NCI-H2081 treated with DMSO at 0.1 percent for 48 hours (cell line): ENCODE data around the gene NIPAL4.
A peak's percentile ranks its signal among the peaks of the same experiment; 100 is the strongest.
"Not testable (repeated sequence)": the region's sequence is repeated elsewhere in the genome, so short reads cannot be mapped to it uniquely, and the experiment has no call there.

Experiments used
- DNase-seq: peaks from one replicate; lab custom pipeline; 2025; lab: John Stamatoyannopoulos, UW

NIPAL4 gene

DNA sequence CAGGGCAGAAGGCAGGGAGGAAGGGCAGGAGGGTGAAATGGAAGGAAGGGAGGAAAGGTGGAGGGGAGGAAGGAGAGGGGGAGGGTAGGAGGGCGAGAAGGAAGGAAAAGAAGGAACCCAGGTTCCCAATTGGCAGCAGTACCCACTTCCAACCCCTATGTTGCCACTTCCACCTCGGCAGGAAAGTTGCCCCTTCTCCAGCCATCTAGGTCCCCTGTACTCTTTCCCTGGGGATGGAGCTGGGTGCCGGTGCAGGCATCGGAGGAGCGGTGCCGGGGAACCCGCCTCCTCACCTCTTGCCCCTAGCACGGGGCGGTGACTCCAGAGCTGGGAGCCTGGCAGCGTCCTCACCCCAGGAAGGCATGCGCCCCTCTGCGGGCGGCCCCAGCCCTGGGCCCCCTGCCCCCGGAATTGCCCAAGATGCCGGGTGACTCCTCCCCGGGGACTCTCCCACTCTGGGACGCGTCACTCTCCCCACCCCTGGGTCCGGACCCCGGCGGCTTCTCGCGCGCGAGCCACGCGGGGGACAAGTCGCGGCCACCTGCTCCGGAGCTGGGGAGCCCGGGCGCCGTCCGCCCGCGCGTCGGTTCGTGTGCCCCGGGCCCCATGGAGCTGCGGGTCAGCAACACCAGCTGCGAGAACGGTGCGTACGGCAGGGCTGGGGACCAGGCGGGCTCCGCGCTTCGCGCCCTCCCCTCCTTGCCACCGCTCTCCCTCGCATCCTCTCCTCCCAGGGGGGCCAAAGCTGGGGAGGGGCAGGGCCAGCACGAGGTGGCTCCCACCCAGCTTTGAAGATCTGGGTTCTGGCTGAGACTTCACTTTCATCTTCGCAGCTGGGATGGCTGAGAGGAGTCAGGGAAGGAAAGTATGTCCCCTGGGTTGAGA is at the start of gene NIPAL4:
Gene NIPAL4, plus strand, starts transcription at position 499 of the 885 bp plus-strand sequence. Its CDS starts 108 bp downstream, at position 607.
- no peak for DNase-seq

GRCh38 chr5:157415838-157416237 is 44.2 kb upstream of the NIPAL4 start:
- no peak for DNase-seq

- not testable (repeated sequence) for DNase-seq
Measured at GRCh38 chr5:157419521-157419920, 40.5 kb upstream of the NIPAL4 start.

GRCh38 chr5:157429920-157430319 is 30.1 kb upstream of the NIPAL4 start:
- DNase-seq = not testable (repeated sequence)

DNA sequence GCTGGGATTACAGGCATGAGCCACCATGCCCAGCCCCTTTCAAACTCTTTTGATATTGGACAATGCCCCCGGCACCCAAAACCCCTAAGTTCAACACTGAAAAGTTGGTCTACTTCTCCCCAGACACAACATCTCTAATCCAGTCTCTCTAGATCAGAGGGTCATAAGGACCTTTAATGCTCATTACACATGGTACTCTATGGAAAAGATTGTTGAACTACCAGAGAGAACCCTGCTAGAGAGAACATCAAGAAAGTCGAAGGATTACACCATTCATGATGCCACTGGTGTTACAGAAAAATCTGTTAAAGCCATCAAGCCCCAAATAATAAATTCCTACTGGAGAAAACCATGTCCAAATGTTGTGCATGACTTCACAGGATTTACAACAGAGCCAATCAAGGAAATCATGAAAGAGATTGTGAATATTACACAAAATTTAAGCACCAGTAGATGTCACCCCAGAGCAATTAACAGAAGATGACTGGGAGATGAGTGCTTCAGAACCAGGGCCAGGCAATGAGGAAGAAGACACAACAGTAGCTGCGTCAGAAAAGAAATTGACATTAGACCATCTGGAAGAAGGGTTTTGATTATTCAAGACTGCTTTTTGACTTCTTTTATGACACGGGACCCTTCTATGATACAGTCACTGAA is 28.3 kb upstream of the NIPAL4 start:
- DNase-seq = peak; percentile 16

DNA sequence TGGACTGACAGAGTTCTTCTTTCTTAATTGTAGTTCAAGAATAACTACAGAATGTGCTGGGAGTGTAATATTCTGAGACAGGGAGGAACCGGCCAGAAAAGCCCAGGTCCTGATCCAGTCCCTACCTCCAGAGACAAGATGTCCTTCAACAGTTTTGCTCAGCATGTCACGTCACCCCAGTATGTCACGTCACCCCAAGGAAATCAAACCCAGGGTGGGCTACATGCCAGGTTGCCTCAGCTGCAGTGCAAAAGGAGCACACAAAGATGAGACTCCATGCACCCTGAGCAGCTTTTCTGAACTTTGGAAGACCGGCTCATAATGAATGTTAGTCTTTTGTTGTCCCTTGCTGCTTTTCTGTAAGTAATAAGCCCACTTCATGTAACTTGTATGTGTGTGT is 25.9 kb upstream of the NIPAL4 start:
- no peak for DNase-seq

- no peak for DNase-seq
Measured at GRCh38 chr5:157443041-157443549, 16.9 kb upstream of the NIPAL4 start.

GRCh38 chr5:157444224-157444623 is 15.8 kb upstream of the NIPAL4 start:
- DNase-seq = no peak

GRCh38 chr5:157445745-157446411 is 14.1 kb upstream of the NIPAL4 start:
- DNase-seq = no peak

DNA sequence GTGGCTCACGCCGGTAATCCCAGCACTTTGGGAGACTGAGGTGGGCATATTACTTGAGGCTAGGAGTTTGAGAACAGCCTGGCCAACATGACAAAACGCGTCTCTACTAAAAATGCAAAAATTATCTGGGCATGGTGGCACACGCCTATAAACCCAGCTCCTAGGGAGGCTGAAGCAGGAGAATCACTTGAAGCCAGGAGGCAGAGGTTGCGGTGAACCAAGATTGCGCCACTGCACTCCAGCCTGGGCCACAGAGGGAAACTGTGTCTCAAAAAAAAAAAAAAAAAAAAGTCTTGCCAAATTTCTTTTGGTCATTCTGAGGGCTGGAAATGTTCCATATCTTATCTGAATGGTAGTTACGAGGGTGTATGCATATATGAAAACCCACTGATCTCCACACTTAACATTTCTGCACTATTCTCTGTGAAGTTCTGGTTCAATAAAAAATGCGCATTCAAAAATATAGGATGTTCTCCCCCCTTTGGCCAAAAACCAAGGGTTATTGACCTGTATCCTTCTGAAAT is 13.5 kb upstream of the NIPAL4 start:
- no peak for DNase-seq

DNA sequence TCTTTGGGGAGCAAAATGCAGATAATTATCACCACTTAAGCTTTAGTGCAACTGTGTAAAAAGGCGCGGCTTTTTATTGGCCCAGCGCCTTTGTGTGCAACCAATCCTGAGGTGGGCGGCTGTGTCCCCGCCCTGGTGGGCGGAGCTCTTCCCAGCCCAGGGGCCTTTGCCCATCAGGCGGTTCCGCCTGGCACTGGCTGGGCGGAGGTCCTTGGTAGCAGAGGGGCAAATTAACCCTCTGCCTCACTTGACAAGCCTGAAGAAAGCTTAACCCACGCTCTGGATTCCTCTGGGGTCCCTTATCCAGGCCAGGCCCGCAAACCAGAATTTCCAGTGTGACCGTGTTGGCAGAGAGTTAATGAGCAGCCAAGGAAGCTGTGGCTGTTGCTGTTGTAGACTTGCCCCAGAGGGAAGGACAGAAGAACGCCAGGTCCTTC is 12.8 kb upstream of the NIPAL4 start:
- DNase-seq = no peak

GRCh38 chr5:157449011-157449723 is 10.8 kb upstream of the NIPAL4 start:
- DNase-seq = peak; percentile 19

DNA sequence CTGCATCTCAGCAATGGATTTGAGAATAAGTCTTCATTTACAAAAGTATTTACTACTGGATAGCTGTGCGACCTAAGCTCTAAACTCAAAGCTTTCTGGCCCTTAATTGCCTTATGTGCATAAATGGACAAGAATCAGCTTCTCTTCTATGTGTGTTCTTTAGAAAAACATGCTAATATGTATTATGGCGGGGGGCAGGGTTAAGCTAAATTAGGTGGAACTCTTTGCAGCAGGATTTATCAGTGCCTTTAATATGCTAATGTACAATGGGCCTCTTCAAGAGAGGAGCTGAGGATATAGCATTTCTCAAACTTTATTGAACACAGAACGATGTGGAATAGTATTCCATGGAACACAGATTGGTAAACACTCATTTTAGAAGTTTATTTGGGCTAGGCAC is 10.0 kb upstream of the NIPAL4 start:
- no peak for DNase-seq

DNA sequence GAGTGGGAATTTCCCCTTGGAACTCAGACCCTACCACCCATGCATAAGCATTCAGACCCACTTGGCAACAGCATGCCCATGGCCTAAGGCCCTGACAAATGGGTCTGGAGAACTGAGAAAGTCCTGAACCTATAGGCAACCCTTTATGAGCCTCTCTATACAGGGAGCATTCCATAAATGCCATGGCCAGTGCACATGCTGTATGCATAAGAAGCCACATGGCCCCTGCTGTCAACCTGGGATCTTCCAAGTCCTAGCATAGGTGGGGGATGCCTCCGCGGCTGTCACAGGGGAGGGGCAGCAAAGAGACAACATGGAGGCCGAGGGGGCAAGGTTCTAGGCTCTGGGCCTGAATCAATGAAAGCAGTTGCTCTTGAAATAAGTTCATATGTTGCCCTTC is 8.2 kb upstream of the NIPAL4 start:
- no peak for DNase-seq

- no peak for DNase-seq
Measured at GRCh38 chr5:157454273-157454672, 5.7 kb upstream of the NIPAL4 start.

- DNase-seq = no peak
Measured at GRCh38 chr5:157455057-157455456, 5.0 kb upstream of the NIPAL4 start.

DNA sequence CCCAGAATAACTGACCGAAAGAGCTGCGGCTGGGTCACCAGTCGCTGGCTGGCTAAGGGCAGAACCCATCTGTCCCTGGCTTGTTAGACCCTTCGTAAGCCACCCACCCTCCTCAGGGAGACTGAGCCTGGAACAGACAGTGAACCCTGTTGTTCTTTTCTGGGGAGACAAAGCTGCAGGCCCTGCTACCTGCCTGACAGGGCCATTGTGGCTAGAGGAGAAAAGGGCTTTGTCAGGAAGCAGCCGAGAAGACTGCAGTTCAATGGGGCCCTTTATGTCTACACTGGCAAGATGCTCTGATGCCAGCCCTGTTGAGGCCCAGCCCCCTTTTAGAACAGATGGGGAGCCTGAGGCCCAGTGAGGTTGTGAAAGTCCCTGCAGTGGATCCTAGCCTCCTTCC is 3.7 kb upstream of the NIPAL4 start:
- DNase-seq = no peak

GRCh38 chr5:157457391-157457790 is 2.6 kb upstream of the NIPAL4 start:
- DNase-seq = no peak

DNA sequence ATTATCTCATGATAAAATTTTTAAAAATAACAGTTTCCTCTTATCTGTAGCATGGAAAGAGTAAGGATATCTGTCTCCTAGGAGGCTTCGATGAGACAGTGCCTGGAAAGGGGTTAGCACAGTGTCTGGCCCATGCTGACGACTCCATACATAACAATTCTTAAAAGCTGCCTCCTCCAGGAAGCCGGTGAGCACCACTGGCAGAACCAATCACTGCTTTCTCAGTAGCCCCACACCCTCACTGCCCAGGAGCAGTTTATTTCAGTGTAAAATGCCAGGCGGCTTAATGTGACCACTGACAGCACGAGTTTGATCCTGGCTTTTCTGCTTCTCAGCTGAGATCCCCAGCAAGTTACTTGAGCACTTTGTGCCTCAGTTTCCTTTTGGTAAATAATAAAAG is 1.2 kb upstream of the NIPAL4 start:
- no peak for DNase-seq

DNA sequence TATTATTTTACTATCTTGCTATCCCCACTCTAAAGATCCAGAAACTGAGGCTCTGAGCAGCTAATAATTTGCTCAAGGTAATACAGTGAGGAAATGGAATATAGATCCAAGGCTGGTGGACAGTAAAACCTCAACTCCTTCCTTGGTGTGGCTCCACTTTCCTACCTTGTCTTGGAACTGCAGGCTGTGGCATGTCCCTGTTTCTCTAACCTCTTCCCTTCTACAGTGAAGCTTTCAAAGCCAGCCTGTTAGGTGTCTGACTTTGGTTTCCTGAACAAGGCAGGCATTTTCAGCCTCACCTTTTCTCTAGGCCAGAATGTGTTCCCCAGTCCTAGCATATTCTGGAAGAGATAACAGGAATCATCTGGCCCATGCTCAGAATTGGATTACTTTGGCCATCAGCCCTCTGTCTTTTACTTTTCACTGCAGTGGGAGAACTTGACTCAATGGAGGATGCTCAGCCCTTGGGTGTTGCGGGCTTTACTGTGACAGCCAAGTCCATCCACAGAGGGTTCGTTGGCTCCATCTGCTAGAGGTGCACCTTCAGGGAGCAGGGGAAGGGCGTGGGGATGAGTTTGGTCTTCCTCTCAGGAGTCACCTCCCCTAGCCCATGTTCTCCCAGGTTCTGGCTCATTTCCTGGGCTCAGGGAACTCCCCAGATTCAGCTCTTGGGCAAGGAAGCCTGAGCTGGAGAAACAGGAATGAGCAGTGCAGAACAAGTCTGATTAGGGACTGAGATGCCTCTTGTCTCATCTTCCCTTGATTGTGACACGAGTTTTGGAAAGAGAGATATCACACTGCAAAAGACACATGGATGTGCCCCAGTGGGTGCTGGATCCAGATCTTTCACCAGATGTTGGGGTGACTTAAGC is 1.1 kb downstream of the NIPAL4 start:
- DNase-seq = no peak

GRCh38 chr5:157463081-157463480 is 3.1 kb downstream of the NIPAL4 start:
- no peak for DNase-seq
